SK-MEL-5 (cell line): Measurements from ENCODE around the gene HECTD3. TPM values are rescaled to one million over a fixed set of nuclear protein-coding genes. Genes with fewer than 3 reads are reported as not detected.
"Not testable (repeated sequence)": the region's sequence is repeated elsewhere in the genome, so short reads cannot be mapped to it uniquely, and the experiment has no call there.

Experiments used
- DNase-seq: peaks from one replicate; pipeline ENCODE4 v3.0.0-alpha.2; 2016; ENCODE audit warnings: low read depth, low spot score
- in situ Hi-C: cut with HindIII; loops from 2 replicates; pipeline ENCODE4 v1.10.0; 2016; ENCODE audit warnings: low sequenced_read_pairs, high pct_unique_total_duplicates, low pct_unique_long_range_greater_than_20kb
- total RNA-seq: library from RNA; depleted of rRNA; stranded (reverse); fragments of >200 nt; shearing (Covaris generic); gene quantifications from 2 replicates; pipeline ENCODE4 v1.2.3, GENCODE V29; 2014

The HECTD3 gene
- total RNA-seq, 1 experiment from 2014 or later, result 18.6 TPM

DNA sequence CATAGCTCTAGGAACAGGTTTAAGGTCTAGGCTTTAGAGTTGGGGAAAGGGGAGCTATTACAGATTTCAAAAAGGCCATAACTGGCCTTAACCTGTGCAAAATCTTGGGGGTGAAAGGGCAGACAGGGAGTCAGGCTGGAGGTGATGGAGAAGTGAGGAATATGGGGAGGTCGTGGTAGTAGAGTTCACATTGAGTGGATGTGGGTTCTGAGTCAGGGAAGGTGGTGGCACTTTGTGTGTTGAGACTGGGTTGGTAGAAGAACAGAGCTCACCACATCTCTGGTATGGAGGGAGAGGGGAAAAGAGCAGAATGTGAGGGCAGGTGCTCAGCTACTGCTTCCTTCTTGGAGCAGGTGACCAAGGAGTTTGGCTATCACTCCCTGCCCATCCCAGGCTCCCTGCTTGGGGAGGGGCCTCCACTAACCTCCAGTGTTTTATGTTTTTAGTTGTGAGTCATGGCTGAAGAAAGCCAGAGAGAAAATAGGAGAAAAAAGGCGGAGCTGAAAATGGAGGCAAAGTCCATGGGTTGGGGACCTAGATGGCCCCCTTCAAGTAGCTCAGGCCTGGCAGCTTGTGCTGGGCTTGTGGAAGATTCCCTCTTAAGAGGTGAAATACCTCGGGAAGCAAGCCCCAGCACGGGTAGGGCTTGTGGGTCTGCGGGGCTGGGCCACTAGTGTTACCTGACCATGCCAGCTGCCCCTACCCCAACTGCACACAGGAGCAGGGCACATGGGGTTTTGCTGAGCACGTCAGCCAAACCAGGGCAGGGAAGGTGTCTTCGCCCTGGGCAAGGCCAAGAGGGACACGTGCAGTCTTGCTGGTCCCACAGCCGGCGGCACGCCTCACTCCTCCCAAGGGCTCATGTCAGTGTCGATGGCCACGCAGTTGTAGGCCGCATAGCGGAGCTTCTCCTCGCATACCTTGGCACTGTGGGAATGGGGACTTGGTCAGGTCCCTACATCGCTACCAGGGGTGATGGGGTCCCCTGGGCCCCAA, 8.2 kb downstream of the HECTD3 start:
- no peak for DNase-seq
- in situ Hi-C loops, result no loop called here

DNA sequence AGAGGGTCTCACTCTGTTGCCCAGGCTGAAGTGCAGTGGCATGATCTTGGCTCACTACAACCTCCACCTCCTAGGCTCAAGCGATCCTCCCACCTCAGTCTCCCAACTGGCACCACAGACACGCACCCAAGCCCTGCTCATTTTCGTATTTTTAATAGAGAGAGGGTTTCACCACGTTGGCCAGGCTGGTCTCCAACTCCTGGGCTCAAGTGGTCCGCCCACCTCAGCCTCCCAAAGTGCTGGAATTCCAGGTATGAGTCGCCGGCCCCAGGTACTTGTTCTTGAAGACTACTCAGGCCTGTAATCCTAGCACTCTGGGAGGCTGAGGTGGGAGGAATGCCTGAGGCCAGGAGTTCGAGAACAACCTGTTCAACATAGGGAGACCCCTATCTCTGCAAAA, 9.5 kb downstream of the HECTD3 start:
- DNase-seq, in situ Hi-C loops: not testable (repeated sequence)

DNA sequence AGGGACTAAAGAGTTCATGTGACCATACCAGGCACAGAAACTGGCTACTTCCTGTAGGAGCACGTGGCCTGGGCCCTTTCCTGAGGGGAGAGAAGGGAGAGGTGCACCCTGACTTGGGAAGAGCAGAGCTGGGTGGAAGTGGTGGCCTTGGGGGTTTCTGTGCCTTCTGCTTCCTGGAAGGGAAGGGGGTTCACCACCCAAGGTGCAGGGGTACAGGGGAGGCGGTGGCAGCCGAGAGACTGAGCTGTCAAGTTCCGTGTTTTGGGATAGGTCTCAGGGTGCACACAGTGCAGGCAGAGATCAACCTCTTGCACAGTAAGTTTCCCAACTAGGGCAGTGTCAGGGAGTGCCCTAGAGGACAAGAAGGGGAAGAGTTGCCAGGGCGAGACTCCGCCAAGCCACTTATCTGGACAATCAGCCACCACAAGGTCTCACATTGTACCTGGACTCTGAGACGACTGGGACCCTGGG, 10.1 kb downstream of the HECTD3 start:
- in situ Hi-C loops, result no loop called here
- DNase-seq, result no peak

DNA sequence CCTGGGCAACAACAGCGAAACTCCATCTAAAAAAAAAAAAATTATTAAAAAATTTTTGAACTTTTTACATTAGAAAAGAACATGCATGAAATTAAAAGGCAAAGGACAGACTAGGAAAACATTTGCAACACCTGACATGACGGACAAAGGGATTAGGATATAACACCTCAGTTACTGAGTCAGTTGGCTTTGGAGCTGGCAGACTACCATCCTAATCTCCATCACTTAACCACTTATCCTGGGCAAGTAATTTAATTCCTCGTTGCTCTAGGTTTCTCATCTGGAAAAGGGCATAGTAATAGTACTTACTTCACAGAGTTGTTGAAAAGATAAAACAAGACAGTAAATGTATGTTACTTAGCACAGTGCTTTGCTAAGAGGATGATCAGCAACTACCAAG, 11.9 kb downstream of the HECTD3 start:
- no peak for DNase-seq
- in situ Hi-C loops, result no loop called here

DNA sequence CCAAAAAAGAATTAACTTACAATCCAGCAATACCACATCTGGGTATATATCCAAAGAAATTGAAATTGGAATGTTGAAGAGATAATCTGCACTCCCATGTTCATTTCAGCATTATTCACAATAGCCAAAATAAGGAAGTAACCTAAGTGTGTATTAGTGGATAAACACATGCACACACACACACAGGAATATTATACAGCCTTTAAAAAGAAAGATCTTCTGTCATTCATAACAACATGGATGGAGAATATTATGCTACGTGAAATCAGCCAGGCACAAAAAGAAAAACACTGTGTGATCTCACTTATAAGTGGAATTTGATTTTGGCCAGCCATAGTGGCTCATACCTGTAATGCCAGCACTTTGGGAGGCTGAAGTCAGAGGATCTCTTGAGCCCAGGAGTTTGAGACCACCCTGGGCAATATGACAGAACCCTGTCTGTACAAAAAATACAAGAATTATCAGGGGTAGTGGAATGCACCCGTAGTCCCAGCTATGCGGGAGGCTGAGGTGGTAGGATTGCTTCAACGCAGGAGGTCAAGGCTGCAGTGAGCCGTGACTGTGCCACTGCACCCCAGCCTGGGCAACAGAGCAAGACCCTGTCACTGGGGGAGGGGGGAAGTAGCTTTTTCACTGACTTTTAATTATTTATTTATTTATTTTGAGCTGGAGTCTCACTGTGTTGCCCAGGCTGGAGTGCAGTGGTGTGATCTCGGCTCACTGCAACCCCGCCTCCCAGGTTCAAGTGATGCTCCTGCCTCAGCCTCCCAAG, 15.5 kb downstream of the HECTD3 start:
- in situ Hi-C loops, result no loop called here
- no peak for DNase-seq

DNA sequence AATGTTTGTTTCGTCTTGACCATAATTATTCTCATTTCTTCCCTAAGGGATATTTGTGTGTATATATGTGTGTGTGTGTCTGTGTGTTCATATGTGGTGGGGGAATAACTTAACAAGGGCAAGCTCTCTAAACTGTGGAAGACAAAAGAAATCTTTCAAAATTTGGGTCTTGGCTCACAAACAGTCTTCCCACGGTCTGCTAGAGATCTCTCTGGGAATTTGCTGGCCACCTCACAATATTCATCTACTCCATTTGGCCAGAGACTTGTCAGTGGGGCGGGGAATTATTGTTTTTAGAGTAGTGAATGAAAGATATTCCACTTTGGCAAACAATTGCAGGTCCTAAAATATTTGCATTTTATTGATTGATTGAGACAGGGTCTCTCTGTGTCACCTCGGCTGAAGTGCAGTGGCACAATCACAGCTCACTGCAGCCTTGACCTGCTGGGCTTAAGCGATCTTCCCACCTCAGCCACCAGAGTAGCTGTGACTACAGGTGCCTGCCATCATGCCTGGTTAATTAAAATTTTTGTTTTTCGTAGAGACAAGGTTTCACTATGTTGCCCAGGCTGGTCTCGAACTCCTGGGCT, 16.7 kb downstream of the HECTD3 start:
- in situ Hi-C loops, result no loop called here
- DNase-seq, result no peak

DNA sequence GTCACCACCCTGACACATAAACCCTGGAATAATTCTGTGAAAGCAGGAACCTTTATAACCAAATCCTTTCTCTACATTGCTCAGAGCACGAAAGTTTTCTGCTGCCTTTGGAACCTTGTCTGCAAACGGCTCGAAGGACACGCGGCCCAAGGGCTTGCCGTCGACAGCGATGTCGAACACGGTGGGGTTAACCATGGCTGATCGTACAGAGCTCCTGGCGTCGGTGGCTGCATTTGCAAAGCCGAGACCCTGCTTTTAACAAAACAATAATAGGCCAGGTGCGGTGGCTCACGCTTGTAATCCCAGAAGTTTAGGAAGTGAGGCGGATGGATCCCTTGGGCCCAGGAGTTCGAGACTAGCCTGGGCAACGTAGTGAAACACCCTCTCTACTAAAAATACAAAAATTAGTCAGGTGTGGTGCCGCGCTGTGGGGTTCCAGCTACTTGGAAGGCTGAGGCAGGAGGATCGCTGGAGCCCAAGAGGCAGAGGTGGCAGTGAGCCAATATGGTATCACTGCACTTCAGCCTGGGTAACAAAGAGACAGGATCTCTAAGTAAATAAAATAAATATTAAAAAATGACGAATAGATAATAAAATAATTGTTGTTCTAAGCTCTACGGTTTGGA, 22.5 kb downstream of the HECTD3 start:
- DNase-seq, result no peak
- in situ Hi-C loops, result no loop called here

DNA sequence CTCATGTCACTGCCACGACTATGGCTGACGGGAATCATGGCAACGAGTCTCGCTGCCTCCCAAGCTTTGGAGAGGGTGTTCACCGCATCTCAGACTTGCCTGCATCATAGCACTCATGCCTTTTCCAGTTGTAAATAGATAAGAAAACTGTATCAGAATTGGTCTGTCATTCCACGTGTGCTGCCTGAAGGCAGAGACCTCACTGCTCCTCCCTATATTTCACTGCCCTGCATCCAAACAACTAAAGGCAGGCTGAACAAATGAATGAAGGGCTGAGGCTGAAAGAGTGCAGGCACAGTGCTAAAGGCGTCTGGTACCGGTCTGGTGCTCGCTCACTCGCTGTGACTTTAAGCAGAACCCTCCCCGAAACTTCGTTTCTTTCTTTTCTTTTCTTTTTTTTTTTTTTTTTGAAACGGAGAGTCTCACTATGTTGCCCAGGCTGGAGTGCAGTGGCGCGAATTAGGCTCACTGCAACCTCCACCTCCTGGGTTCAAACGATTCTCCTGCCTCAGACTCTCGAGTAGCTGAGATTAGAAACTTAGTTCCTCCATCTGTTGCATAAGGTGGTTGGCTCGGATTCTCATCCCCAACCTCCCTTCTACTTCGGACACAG, 25.3 kb downstream of the HECTD3 start:
- no peak for DNase-seq
- in situ Hi-C loops, result no loop called here

DNA sequence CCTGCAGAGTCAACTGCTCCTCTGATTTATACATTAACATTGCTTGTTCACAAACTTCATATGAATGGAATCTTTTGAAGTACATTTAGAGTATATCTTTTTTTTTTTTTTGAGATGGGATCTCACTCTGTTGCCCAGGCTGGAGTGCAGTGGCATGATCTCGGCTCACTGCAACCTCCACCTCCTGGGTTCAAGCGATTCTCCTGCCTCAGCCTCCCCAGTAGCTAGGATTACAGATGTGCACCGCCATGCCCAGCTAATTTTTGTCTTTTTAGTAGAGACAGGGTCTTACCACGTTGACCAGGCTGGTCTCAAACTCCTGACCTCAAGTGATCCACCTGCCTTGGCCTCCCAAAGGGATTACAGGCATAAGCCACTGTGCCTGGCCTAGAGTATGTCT, 33.8 kb downstream of the HECTD3 start:
- DNase-seq, in situ Hi-C loops: not testable (repeated sequence)

DNA sequence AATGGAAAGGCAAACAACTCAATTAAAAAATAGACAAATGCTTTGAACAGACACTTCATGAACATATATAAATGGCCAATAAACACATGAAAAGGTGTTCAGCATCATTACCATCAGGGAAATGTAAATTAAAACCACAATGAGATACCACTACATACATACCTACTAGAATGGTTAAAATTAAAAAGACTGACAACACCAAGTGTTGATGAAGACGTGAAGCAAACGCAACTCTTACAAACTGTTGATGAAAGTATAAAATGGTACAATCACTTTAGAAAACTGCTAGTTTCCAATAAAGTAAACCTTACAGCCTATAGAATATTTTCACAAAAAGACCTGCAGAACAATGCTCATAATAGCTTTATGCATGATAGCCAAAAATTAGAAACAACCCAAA, 34.9 kb downstream of the HECTD3 start:
- no peak for DNase-seq
- in situ Hi-C loops, result no loop called here

DNA sequence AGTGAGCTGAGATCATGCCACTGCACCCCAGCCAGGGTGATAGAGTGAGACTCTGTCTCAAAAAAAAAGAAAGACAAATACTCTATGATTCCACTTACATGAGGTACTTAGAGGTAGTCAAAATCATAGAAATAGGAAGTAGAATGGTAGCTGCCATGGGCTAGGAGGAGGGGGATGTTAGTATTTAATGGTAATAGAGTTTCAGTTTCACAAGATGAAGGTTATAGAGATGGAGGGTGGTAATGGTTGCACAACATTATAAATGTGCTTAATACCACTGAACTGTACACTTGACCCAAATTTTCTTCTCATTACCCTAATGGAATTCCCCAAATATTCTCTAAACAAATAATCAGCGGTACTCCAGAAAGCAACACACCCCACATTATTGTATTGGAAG, 37.5 kb downstream of the HECTD3 start:
- no peak for DNase-seq
- in situ Hi-C loops, result no loop called here

DNA sequence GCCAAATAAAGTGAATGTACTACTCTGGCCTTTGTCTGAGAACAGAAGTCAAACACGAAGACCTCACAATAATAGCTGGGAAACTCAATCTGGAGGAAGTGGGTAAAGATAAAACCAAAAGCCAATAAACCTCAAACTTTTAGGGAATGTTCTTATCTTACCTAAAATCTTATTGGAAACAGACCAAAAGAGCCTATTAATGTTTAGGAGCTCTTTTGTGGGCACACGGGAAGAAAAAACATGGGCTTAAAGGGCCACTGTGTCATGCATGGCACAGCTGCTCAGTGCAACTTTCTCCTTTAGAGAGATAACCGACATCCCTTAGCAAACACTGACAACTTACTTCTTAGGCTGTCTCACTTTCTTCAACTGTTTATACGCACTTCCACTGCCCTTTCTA, 40.8 kb downstream of the HECTD3 start:
- in situ Hi-C loops, result no loop called here

DNA sequence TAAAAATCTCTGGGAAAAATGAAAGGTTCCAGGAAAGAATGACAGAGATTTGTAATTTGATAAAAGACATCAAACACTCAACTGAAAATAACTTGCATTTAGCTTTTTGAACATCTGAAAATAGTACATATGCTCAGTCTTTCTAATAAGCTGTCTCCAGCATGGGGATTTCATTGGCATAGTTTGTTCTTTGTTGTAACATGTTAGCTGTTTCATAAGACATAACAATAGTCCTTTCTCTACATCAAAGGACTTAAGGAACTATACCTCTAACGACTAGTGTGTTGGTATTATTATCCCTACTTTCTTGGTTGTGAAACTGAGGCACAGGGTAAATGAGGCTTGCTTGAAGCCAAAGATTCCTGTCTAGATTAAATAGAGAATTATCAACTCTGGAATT, 46.7 kb downstream of the HECTD3 start:
- in situ Hi-C loops, result no loop called here
- no peak for DNase-seq

More for the DNA sequence above, 40.8 kb downstream of the HECTD3 start:
- no peak for DNase-seq

DNA sequence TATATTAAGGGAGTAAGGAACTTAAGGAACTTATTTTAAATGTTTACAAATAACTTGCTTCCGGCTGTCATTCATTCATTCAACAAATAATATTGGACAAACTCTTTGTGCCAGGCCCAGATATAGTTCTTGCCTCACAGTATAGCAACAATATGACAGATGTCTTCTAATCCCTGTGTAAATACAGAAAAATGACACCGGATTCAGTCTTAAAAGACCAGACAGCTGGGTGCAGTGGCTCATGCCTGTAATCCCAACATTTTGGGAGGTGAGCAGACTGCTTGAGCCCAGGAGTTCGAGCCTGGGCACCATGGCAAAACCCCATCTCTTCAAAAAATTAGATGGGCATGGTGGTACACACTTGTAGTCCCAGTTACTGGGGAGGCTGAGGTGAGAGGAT, 48.4 kb downstream of the HECTD3 start:
- in situ Hi-C loops, result no loop called here
- no peak for DNase-seq

DNA sequence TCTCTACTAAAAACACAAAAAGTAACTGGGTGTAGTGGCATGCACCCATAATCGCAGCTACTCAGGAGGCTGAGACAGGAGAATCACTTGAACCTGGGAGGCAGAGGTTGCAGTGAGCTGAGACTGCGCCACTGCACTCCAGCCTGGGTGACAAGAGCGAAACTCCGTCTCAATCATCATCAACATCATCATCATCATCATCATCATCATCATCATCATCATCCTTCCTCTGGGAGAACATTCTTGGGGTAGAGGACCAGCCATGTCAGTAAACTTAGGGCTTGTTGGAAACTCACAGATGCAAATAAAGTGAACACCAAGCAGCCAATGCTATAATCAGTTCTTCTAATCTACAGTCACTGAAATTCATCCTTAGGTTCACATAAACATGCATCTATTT, 49.1 kb downstream of the HECTD3 start:
- DNase-seq, in situ Hi-C loops: not testable (repeated sequence)

DNA sequence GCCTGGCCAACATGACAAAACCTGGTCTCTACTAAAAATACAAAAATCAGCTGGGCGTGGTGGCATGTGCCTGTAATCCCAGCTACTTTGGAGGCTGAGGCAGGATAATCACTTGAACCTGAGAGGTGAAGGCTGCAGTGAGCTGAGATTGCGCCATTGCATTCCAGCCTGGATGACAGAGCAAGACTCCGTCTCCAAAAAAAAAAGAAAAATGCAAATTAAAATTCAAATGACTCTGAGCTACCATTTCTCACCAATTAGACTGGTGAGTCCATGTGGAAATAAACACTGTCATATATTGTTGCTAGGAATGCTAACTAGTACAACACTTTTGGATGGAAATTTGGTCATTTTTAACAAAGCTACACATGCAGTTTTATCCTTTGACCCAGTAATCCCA, 53.6 kb downstream of the HECTD3 start:
- in situ Hi-C loops, DNase-seq: not testable (repeated sequence)

DNA sequence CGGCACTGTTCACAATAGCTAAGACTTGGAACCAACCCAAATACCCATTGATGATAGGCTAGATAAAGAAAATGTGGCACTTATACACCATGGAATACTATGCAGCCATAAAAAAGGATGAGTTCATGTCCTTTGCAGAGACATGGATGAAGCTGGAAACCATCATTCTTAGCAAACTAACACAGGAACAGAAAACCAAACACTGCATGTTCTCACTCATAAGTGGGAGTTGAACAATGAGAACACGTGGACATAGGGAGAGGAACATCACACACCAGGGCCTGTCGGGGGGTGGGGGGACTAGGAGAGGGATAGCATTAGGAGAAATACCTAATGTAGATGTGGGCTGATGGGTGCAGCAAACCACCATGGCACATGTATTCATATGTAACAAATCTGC, 55.0 kb downstream of the HECTD3 start:
- in situ Hi-C loops, DNase-seq: not testable (repeated sequence)
